ENCODE data around the gene RPS2.
"Not testable (repeated sequence)": the region's sequence is repeated elsewhere in the genome, so short reads cannot be mapped to it uniquely, and the experiment has no call there.

The RPS2 gene

DNA sequence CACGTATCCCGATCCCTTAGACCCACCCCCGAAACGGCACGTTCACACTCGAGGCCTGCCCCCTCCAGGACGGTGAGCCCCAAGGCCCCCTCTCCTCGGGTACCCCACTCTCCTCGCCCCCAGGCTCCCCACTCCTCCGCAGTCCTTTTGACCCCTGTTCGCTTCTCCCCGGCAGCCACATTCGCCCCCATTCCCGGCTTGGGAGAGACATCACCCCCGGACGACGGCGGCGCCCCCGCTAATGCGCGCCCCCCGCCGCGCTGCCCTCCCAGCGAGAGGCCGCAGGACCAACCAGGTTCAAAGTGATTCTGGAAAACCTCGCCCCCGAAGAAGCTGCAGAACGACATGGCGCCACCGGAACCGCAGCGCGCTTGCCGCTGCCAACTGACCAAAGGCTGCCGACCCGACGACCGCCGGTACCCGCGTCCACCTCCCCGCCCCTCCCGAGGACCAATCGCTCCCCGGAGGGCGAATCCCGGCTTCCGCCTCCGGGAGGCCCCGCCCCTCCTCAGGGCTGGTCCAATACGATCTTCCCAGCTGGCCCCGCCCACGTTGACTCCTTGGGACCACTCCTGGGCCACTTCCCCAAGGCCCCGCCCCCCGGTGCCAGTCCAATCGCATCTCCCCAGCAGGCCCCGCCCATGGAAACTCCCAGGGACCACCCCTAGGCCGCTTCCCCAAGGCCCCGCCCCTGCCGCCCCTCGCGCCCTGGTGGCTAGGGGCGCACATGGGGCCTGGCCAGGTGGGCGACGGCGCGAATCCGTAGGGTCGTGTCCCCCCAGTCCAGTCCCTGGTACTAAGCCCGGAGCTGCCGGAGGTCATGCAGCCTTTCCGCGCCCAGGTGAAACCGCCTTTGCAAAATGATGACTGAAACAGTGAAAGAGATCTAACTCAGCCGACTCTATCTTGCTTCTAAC lies 21.6 kb downstream of the RPS2 start, which contains the start of gene MSRB1:
Gene MSRB1 (minus strand): TSS at position 390 of the 917 bp plus-strand sequence. CDS start 43 bp downstream, at position 347.
- peak; percentile 97 to 99 for DNase-seq (ENCODE audit: low read depth in 1 of 2, low spot score in 1 of 2)

DNA sequence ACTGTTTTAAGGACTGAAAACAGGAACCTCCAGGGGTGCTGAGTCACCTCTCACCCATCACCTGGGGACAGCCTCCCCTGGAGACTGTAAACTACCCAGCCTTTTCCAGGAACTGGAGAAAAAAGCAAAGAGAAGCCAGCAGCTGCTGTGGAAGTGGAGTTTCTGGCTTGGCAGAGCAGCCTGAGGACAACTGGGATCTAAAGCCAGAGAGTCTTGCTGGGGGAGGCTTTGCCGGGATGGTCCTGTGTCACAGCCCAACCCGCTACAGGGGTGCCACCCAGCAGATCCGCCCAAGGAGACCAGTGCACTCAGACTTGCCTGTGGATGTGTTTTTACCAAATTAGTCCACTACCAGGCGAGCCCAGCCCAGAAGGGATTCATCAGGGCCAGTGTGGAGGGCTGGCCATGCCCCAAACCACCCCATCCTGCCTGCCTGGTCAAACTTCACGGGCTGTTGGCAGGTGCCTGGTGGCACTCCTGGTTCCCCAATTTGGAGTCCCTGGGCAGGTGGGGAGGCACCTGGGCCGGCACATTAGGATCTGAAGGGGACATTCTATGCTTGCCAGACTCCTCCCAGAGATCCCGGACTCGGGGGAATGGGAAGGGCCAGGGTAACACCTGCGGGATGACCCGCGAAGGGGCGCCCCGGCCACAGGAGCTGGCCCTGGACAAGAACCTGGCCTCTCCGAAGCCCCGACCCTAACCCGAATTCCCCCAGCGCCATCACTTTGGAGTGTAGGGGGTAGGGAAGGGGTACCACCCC lies 22.4 kb downstream of the RPS2 start:
- no peak for DNase-seq (ENCODE audit: low read depth in 1 of 2, low spot score in 1 of 2)

DNA sequence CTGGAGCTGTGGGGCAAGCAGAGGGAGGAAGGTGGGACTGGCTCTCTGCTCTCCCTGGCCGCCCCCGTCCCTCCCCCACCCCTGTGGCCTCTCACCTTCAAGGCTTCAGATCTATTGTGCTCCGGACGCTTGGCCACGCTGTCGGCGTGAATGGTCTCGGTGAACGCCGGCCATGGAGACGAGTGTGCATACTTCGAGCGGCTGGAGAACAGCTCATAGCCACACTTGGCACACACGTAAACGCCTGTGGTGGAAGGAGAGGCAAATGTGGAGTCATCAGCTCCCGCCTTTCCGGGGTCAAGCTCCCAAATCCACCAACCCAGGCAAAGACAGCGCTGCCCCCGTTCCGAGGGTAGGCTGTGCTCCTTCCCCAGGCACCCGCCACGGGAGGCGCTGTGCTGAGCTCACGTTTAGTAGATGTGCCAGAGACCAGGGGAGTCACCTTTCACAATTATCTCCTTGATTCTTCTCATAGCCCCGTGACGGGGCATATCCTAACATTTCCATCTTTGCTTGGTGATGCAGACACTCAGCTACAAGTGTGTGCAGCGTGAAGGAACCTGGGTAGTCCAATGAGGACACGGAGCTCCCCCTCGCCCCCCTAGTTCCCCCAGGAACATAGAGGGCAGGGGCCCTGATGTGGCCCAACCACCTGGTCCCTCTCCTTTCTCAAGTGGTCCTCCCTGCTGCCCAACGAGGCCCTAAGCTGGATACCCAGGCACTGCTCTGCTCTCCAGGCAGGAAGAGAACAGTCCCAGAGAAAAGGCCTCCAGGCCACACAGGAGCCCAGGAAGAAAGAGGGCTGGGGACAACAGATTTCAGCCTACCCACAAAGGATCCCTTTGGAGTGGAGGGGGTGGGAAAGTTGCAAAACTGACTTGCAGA lies 23.2 kb downstream of the RPS2 start:
- DNase-seq (ENCODE audit: low read depth in 1 of 2, low spot score in 1 of 2) = no peak

DNA sequence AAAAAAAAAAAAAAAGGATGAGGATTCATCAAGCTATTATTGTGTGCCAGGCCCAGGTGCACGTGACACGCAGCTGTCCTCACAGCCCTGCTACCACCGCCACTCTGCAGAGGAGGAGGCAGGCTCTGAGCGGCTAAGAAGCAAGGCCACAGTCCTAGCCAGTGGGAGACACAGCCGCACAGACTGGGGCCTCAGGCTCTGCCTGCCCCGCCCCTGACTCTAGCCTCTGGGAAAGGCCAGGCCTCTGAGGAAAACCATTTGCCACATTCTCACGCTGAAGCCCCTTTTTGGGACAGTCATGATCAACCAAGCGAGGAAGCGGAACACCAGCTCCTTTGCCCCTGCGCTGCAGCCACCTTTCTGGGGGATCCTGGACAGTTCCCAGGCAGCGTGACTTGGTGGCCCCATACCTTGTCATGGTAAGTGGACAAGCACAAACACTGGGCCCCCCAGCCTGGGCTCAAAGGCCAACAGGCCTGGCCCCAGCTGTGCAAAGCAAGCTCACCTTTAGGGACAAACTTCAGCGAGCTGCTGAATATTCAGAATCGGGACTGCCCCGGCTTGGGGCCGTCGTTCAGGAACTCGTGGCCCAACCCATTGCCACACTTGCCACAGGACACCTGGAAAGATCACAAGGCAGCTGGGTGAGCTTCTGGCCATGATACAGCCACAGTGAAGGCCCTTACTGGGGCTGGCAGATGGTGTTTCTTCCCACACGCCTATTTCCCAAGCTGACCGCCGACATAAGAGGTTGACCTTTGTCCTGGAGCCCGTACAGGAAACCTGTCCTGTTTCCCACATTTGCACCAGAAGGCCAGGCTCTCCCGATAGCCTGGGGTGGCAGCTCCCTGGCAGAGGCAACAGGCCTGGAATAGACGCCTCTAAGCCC lies 24.1 kb downstream of the RPS2 start:
- no peak for DNase-seq (ENCODE audit: low read depth in 1 of 2, low spot score in 1 of 2)

DNA sequence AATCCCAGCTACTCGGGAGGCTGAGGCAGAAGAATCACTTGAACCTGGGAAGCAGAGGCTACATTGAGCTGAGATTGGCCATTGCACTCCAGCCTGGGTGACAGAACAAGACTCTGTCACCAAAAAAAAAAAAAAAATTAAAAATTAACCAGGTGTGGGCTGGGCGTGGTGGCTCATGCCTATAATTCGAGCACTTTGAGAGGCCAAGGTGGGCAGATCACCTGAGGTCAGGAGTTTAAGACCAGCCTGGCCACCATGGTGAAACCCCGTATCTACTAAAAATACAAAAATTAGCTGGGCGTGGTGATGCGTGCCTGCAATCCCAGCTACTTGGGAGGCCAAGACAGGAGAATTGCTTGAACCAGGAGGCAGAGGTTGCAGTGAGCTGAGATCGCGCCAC lies 24.8 kb downstream of the RPS2 start:
- not testable (repeated sequence) for DNase-seq (ENCODE audit: low read depth in 1 of 2, low spot score in 1 of 2)

DNA sequence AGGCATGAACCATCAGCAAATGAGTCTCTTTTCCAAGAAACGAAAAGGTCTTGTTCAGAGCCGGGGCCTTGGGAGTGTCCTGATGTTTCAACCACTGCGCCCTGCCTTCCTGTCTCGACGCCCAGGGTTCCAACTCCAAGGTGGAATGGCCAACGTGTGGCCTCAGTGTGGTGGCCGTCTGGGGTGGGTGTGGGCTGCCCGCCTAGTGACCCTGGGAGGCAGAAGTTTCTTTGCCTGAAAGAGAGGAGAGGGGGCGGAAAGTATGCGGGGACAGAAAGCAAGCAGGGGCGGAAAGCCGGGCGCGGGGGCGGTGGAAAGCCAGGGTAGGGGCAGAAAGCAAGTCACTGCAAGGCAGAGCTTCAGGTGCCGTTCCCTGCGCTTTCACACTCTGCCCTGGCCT lies 25.7 kb downstream of the RPS2 start:
- no peak for DNase-seq (ENCODE audit: low read depth in 1 of 2, low spot score in 1 of 2)

DNA sequence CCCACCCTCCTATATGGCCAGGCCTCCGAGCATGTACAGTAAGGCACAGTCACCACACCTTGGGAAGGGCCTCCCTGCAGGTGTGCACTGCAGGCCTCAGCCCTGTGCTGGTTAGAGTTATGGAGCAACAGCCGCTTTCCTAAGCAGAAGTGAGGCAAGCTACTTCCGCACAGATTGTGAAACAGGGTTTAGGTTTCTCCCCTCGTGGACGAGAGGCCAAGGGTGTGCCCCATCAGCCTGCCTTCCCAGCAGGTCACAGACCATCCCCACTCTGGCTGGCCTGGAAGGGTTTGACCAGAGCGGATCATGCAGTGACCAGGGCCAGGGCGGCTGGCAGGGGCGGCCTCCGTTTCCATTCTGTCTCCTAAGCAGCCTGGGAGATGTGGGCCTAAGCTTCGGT lies 26.3 kb downstream of the RPS2 start:
- DNase-seq (ENCODE audit: low read depth in 1 of 2, low spot score in 1 of 2) = no peak

DNA sequence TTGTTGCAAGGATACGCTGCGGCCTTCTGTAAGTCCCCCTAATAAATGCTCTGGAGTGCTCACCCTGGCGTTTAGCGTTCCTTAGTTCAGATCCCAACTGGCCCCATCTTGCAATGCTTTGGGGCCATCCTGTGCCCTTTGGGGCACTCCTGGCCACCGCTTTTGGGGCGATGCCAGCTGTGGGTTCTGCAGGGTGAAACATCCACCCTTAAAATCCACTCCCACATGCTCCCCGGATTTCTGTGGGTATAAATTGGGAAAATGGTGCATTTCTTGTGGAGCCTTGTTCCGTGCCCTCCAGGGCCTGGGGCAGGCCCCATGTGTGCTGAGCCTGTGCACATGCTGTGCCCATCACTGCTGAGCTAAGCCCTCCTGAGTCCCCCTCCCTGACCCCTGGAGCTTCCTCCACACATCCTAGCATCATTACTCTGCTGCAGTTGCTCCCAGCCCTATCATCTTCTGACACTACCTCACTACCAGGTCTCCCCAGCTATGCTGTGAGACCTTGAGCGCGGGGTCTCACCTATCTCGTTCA lies 27.6 kb downstream of the RPS2 start:
- no peak for DNase-seq (ENCODE audit: low read depth in 1 of 2, low spot score in 1 of 2)

DNA sequence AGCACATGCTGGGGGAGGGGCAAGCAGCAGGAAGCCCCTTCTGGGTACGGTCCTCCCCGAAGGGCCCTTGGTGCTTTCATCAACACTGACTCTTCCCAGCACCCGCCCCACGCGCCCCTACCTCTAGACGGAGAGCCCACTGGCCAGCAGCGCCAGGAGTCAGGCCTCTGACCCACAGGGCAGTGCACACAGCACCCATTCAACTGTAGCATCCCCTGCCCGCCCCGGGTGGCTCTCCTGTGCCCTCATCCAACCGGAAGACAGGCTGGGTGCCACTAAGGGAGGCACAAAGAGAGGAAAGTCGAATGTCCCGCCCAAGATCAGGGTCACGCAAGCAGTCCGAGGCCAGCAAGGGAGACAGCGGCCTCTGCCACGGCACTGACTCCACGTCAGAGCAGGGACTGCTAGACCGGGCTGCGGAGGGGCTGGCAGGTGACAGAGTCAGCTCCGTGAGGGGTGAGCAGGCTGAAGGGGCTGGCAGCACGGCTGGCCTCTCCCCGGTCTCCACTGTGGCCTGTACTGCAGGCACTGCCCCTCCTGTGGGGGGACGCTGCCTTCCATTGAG lies 31.4 kb downstream of the RPS2 start:
- DNase-seq (ENCODE audit: low read depth in 1 of 2, low spot score in 1 of 2) = no peak

DNA sequence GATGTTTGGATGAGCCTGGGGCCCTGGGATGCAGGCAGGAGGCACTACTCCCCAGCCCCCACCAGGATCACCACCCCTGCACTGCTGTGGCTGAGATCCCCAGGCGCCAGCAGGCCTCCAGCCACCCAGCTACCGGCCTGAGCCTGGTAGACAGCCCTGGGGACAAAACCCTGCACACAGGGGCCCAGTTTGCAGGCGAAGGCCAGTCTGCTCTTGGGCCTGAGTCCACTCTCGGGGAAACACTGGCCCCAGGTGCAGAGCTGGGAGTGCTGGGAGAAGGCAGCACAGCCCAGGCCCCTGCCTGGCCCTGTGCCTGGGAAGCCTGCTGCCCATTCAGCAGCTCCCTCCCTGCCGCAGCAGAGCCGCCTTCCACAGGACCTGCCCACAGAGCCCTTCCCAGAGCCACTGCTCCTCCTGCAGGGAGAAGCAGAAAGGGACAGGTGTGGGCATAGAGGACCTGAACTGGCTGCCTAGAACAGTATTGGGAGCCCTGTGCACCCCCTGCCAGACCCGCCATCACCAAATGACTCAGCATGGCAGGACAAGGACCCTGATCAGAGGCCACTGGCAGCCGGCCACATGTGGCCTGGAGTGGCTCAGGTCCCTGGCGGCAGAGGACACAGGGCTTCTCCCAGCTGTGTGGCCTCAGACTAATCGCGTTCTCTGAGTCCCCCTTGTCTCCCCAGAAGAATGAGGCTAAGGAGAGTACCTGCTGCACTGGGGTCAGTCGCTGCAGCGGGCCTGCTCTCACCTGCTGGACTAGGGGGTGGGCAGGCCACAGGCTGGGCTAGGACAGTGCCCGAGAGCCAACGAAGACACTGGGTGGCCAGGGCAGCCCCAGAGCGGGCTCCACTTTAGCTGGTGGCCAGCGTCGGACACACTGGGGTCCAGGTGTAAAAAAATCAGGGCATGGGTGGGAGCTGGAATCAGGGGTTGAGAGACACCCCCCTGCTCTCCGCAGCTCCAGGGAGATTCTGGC lies 32.3 kb downstream of the RPS2 start:
- DNase-seq (ENCODE audit: low read depth in 1 of 2, low spot score in 1 of 2) = no peak

DNA sequence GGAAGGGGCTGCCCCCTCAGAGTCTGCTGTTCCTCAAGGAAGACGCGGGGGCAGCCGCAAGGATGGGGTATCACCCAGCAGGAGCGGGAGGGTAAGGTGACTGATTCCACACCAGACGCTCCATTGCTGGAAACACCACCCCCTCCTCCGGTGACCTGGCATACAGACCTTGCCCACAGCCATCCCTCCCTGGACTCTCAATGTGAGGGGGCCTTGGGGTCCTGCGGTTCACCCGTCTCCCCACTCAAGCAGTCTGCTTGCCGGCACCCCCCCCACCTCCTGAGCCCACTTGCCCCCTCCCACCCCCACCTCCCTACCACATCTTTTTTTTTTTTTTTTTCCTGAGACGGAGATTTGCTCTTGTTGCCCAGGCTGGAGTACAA lies 34.3 kb downstream of the RPS2 start:
- no peak for DNase-seq (ENCODE audit: low read depth in 1 of 2, low spot score in 1 of 2)

DNA sequence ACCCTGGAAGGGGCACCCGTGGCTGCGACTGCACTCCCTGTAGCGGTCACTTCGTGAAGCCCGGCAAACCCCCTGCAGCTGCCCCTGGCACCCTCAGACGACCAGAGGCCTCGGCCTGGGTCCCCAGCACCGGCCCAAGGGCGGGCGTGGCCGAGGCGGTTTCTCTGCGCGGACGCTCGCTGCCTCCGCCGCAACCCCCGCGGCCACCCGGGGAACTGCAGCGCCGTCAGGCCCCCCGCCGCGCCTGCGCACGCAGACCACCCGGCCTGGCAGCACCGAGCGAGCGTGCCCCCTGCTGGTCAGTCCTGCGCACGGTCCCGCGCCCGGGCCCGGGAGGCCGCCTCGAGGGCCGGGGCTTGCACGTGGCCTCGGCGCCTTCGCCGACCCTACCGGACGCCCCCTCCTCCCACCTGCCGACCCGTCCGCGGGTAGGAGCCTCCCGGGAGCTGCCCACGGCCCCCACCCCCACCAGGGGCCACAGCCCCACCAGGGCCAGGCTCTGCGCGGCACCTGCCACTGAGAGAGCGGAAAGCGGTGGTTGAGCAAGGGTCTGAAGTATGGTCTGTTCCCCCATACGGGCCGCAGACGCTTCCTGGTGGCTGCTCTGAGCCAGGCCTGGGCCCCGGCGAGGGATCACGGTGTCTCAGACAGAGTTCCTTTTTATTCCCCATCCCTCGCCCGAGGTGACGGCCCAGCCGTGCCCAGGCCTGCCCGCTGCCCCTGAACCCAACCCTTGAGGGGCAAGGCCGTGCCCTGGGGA lies 34.9 kb downstream of the RPS2 start:
- peak; percentile 90 to 98 for DNase-seq (ENCODE audit: low read depth in 1 of 2, low spot score in 1 of 2)

DNA sequence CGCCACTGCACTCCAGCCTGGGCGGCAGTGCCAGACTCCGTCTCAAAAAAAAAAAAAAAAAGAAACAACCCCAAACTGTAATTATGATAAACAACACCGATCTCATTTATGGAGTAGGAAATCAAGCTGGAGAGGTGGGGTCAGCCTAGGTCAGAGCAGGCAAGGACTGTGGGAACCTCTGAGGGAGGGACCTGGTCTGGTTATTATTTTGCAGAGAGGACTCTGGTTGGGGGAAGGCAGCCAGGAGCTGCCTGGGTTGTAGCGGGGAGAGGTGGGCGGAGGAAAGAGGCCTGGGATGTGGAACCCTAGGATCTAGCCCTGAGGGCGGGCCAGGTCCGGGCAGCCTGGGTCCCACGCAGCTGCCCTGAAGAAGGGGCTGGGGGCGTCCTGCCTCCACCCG lies 35.5 kb downstream of the RPS2 start:
- DNase-seq (ENCODE audit: low read depth in 1 of 2, low spot score in 1 of 2) = no peak

DNA sequence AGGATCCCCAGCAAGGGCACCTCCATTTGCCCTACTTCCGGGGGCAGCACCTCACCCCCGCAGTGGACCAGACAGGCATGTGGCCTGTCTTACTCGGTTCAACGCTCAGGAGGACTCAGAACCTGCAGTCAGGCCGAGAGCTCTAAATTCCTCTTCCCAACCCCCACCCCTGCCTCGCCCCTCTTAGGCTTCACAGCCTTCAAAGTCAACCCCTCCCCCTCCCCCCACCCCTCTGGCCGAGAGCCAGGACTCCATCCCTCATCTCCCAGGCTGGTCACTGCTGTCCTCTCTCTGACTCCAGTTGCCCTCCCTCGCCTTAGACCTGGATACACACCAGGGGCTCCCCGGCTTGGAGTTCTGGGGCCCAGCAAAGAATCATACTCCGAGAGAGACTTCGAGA lies 38.4 kb downstream of the RPS2 start:
- DNase-seq (ENCODE audit: low read depth in 1 of 2, low spot score in 1 of 2) = no peak

DNA sequence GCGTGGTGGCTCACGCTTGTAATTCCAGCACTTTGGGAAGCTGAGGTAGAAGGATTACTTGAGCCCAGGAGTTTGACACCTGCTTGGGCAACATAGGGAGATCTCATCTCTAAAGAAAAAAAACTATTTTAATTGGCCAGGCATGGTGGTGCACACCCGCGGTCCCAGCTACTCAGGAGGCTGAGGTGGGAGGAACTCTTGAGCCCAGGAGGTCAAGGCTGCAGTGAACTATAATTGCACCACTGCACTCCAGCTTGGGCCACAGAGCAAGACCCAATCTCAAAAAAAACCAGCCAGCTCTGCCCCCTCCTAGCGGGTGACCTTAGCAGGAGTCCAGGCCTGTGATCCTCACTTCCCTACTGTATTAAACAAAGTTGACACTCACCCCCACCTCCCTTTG lies 40.5 kb downstream of the RPS2 start:
- DNase-seq (ENCODE audit: low read depth in 1 of 2, low spot score in 1 of 2) = no peak

DNA sequence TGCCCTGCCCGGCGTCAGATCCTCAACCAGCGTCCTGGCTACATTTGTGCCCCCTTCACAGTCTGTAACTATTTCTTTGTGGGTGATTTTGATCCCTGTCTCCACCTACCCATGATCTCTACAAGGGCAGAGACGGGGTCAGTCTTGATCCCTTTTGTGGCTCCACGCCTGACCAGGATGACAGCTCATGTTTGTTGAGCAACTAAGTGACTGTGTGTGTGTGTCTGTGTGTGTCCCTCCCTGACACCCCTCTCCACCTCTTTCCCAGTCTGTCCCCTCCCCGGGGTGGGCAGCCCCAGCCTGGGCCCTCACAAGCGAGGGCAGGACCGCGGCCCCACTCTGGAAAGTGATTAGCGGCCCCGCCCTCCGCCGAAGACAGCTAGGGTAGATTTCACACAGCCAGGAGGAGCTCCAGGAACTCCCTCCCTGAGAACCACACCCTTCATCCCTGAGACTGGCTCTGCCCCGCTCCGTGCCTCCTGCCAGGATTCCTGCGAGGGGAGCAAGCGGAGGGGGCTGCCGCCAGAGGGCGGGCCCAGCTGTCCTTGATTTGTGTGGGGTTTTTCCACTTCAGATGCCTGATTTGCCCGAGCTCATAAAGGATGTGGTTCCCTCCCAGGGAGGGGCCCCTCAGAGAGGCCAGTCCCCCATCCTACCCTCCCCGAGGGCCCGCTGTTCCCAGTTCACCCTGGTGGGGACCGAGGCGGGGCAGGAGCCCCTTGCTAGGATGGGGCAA lies 41.2 kb downstream of the RPS2 start:
- no peak for DNase-seq (ENCODE audit: low read depth in 1 of 2, low spot score in 1 of 2)

DNA sequence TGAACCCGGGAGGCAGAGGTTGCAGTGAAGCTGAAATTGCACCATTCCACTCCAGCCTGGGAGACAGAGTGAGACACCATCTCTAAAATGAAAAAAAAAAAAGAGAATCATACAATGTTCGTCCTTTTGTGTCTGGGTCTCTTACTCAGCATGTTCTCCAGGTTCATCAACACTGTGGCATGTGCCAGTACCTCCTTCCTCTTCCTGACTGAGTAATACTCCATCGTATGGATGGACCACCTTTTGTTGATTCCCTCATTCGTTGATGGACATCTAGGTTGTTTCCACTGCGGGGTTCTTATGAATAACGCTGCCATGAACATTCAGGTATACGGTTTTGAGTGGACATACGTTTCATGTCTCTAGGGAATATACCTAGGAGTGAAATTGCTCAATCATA lies 42.3 kb downstream of the RPS2 start:
- no peak for DNase-seq (ENCODE audit: low read depth in 1 of 2, low spot score in 1 of 2)
